DMS79 treated with DMSO at 0.1 percent for 48 hours (cell line): ENCODE measurements around the gene SMARCA1.
A peak's percentile ranks its signal among the peaks of the same experiment; 100 is the strongest.
"Not testable (repeated sequence)": the region's sequence is repeated elsewhere in the genome, so short reads cannot be mapped to it uniquely, and the experiment has no call there.

ENCODE experiments used
- DNase-seq: peaks from one replicate; lab custom pipeline; 2025; lab: John Stamatoyannopoulos, UW

SMARCA1 gene

GRCh38 chrX:129523079-129523911, at the start of gene SMARCA1:
Gene SMARCA1 (minus strand): TSS chrX:129523490. CDS start chrX:129523370, 120 bp downstream.
- DNase-seq, result peak; percentile 10

- DNase-seq, result no peak
Measured at GRCh38 chrX:129572422-129572821, 49.1 kb upstream of the SMARCA1 start.

GRCh38 chrX:129568349-129568748, 45.1 kb upstream of the SMARCA1 start:
- no peak for DNase-seq

- no peak for DNase-seq
Measured at GRCh38 chrX:129566073-129566472, 42.8 kb upstream of the SMARCA1 start.

- peak; percentile 1 for DNase-seq
Measured at GRCh38 chrX:129565046-129565650, 41.9 kb upstream of the SMARCA1 start.

- not testable (repeated sequence) for DNase-seq
Measured at GRCh38 chrX:129564345-129564744, 41.1 kb upstream of the SMARCA1 start.

GRCh38 chrX:129561453-129561852, 38.2 kb upstream of the SMARCA1 start:
- no peak for DNase-seq

GRCh38 chrX:129559783-129560182, 36.5 kb upstream of the SMARCA1 start:
- DNase-seq, result no peak

GRCh38 chrX:129557844-129558480, 34.7 kb upstream of the SMARCA1 start:
- no peak for DNase-seq

- DNase-seq, result no peak
Measured at GRCh38 chrX:129556806-129557315, 33.6 kb upstream of the SMARCA1 start.

- not testable (repeated sequence) for DNase-seq
Measured at GRCh38 chrX:129554816-129555215, 31.5 kb upstream of the SMARCA1 start.

- no peak for DNase-seq
Measured at GRCh38 chrX:129553619-129554288, 30.5 kb upstream of the SMARCA1 start.

- DNase-seq, result no peak
Measured at GRCh38 chrX:129549124-129549523, 25.8 kb upstream of the SMARCA1 start.

GRCh38 chrX:129545408-129545807, 22.1 kb upstream of the SMARCA1 start:
- DNase-seq, result no peak

GRCh38 chrX:129544780-129545179, 21.5 kb upstream of the SMARCA1 start:
- no peak for DNase-seq

- no peak for DNase-seq
Measured at GRCh38 chrX:129540722-129541184, 17.5 kb upstream of the SMARCA1 start.

- DNase-seq, result peak; percentile 24
Measured at GRCh38 chrX:129540068-129540653, 16.9 kb upstream of the SMARCA1 start, which contains the start of gene OCRL. Gene OCRL (plus strand): TSS chrX:129540259. CDS start chrX:129540440, 181 bp downstream.

- no peak for DNase-seq
Measured at GRCh38 chrX:129534816-129535578, 11.7 kb upstream of the SMARCA1 start.

- DNase-seq, result no peak
Measured at GRCh38 chrX:129531132-129531531, 7.8 kb upstream of the SMARCA1 start.

GRCh38 chrX:129530410-129530809, 7.1 kb upstream of the SMARCA1 start:
- DNase-seq, result no peak
